Cardiac fibroblast (primary cell): ENCODE measurements around the gene ALPL.

Source experiments
- DNase-seq, 2 donors: peaks; one replicate each; pipeline versions ENCODE4 v3.0.0 to v3.0.0-alpha.2; 2010; ENCODE audit warnings: low read depth in 2 of 2
- H3K4me3 ChIP-seq, 2 donors: replicated peaks in 1 of 2; 1 replicate in 1 of 2; 2 replicates in 1 of 2; pipeline ENCODE4 v1.5.1; 2011; ENCODE audit warnings: low read depth in 2 of 2, low read length in 2 of 2, mild to moderate bottlenecking in 2 of 2, moderate library complexity in 1 of 2
- CTCF ChIP-seq: IDR thresholded peaks from one replicate; pipeline ENCODE4 v1.5.1; 2011; ENCODE audit warnings: low read depth, mild to moderate bottlenecking, low read length, inconsistent platforms

The ALPL gene

GRCh38 chr1:21544095-21544494 lies 34.9 kb downstream of the ALPL start:
- no peak for TF ChIP-seq CTCF
- H3K4me3 ChIP-seq: no peak overlapping the region
- no peak for DNase-seq

GRCh38 chr1:21546122-21546825 lies 37.1 kb downstream of the ALPL start:
- DNase-seq: peak in 1 of 2 donors; percentile 54
- TF ChIP-seq CTCF: no peak
- H3K4me3 ChIP-seq: no peak overlapping the region

- TF ChIP-seq CTCF: no peak
- no peak overlapping the region for H3K4me3 ChIP-seq
- DNase-seq: no peak
Measured at GRCh38 chr1:21547876-21548275, 38.7 kb downstream of the ALPL start.

DNA sequence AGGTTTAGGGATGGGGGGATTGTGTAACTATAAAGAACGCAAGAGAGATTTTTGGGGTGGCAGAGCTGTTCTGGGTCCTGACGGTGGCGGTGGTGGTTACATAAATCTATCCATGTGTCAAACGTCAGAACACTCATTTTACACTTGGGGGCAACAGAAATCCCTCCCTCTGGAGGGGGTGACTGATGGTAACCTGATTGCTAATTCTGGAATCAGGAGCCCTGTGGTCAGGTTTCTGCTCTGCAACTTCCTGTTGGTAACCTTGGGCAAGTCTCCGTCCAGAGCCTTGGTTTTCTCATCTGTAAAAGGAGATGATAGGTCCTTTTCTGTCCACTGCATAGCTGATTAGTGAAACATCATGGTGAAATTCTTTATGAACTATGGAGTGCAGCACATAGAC lies 40.9 kb downstream of the ALPL start:
- TF ChIP-seq CTCF: no peak
- peak in 1 of 2 donors; percentile 60 for DNase-seq

DNA sequence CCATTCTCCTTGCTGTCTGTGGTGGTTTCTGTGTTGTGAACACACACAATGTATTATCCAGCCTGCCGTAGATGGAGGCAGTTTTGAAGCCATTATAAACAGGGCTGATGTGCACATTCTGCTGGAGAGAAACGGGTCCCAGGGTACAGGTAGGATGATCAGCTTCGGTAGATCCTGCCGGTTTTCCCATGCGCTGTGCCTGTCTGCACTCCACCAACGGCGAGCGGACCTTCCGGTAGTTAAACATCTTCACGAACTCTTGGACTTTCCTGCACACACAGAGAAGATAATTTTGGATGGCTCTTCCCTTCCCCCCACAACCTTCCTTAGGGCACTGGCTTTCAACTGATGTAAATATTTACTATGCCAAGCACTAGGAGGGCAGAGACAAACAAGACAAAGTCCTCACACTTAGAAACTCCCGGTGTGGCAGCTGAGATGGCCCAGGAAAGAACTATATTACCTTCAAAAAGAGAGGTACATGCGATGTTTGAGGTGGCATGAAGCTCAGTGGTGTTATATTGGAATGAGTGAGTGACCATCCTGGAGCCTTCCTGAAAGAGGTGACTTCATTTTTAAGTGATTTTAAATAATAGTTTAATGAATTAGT lies 41.7 kb downstream of the ALPL start:
- H3K4me3 ChIP-seq: no peak overlapping the region
- TF ChIP-seq CTCF: no peak
- no peak for DNase-seq

More for the DNA sequence above, 40.9 kb downstream of the ALPL start:
- no peak overlapping the region for H3K4me3 ChIP-seq

DNA sequence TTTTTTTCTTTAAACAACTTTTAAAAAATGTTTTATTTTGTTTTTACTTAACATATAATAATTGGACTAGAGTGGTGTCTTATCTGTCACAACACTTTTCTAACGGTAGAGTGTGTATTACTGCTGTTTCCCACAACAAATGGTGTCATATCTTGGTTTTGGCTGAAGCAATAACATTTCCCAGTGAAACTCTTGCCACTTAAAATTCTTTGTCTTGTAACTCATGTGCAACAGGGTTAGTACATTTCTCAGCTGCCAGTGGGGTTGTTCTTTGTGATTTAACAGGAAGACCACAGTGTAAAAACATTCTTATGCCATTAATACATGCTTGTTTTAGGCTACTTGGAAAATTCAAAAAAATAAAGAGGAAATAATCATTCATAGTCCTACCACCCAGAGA lies 43.5 kb downstream of the ALPL start:
- H3K4me3 ChIP-seq: no peak overlapping the region
- TF ChIP-seq CTCF: no peak
- peak; percentile 93 to 98 for DNase-seq
